Heart left ventricle (tissue), 13 donors: Measurements from ENCODE around the gene RPP21.

Experiments
- POLR2A ChIP-seq, 2 donors: fragments of 450-650 bp; IDR thresholded peaks; one replicate each; pipeline ENCODE4 v1.6.1; 2017; ENCODE audit warnings: antibody characterized with exemption in 2 of 2, mild to moderate bottlenecking in 2 of 2, moderate library complexity in 2 of 2
- TF ChIP-seq, protein P1 (sequence below), 12 donors: fragments of 200-600 bp; sonication (generic) in 4 of 12; IDR thresholded peaks; one replicate each; pipeline versions ENCODE4 v1.5.0 to v1.8.0; 2018 to 2022; ENCODE audit warnings: antibody characterized with exemption in 12 of 12, mild to moderate bottlenecking in 5 of 12
- donor health status: ischemic (EF 13 %, LVEDD 7.1; RV severe dilation, severe dysfunction).
- donor health status: DM: no; HTN: yes; CAD: no.
- donor health status: DM: no; HTN: no; CAD: no.
- donor health status: ischemic (EF 25% LVEDD 6.9; RV normal size, moderate dysfunction).
- donor health status: ischemic (EF 25% LVEDD 5.7; RV mildly dilated, moderate dysfunction).
- donor health status: ischemic (EF 35%, LVEDD 5.7; RV mildly dilated, moderate dysfunction).
- donor health status: nonischemic (EF 11% LVEDD 7.7; RV severe dilation, severe dysfunction).
- donor health status: DM: yes; HTN: yes; CAD: no.
- donor health status: PGD.
- donor health status: ischemic (EF 29% LVEDD 5.4; RV normal size, mild dysfunction).
- donor health status: nonischemic (EF 23%, LVEDD 6.1; RV moderate dilation, normal function).

DNA sequence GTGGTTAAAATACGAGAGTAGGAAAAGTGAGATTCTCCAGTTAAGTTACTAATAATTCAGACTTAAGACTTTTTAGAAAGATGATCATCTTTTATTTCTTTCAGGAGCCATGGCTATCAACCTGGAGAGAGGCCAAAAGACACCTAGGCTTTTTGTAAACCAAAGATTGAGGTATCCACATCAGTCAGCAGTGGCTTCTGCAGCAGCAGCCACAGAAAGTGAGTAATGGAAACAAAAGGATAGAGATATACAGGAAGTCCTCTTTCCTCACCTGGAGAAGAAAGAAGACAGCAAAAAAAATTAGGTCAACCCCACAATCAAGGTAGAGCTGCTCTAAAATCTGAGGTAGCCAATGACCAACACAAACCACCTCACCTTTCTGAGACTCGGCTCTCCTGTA, 41.0 kb upstream of the RPP21 start:
- TF ChIP-seq POLR2A (IDR thresholded peaks at IDR 0.05) = no peak
- TF ChIP-seq, protein P1, sequence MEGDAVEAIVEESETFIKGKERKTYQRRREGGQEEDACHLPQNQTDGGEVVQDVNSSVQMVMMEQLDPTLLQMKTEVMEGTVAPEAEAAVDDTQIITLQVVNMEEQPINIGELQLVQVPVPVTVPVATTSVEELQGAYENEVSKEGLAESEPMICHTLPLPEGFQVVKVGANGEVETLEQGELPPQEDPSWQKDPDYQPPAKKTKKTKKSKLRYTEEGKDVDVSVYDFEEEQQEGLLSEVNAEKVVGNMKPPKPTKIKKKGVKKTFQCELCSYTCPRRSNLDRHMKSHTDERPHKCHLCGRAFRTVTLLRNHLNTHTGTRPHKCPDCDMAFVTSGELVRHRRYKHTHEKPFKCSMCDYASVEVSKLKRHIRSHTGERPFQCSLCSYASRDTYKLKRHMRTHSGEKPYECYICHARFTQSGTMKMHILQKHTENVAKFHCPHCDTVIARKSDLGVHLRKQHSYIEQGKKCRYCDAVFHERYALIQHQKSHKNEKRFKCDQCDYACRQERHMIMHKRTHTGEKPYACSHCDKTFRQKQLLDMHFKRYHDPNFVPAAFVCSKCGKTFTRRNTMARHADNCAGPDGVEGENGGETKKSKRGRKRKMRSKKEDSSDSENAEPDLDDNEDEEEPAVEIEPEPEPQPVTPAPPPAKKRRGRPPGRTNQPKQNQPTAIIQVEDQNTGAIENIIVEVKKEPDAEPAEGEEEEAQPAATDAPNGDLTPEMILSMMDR (IDR thresholded peaks at IDR 0.05) = no peak
